CD4-positive, alpha-beta T cell treated with Interleukin-17A for 4 hours (primary cell): Measurements from ENCODE around the gene MYO9A.
A peak's percentile ranks its signal among the peaks of the same experiment; 100 is the strongest.

Experiments
- DNase-seq: peaks from one replicate; pipeline ENCODE4 v3.0.0-alpha.2; 2020; ENCODE audit warnings: mixed read lengths

The MYO9A gene

DNA sequence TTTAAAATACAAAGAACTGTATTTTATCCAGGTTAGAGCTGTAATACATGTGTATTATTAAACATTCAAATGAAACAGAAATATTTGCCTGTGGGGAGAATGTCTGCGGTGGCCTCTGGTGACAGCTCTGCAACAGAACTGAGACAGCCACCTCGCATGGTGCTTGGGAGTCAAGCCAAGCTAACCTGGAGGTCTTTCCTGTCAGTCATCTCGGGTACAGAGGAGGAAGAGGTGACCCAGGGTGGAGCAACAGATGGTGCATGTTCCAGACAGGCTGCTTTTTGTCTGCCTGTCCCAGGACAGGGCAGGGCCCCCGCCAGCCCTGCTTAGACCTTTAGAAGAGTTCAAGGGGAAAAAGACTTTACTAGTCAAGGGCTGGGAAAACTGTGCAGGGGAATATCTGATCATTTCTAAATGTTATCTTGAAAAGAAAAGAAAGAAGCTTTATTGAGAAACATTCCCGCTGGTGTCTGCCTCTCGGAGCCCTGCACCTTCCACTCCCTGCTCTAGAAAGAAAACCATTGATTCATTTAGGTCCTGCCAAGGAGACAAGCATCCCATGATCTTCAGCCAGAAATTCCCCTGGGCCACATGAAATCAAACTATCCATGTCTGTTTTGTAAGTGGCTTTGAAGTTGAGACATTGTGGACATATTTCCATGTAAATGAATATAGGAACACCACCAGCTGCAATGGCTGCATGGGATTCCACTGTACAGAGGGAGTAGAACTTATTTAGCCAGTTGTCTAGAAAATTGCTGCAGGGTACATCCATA, 313.1 kb downstream of the MYO9A start:
- no peak for DNase-seq

DNA sequence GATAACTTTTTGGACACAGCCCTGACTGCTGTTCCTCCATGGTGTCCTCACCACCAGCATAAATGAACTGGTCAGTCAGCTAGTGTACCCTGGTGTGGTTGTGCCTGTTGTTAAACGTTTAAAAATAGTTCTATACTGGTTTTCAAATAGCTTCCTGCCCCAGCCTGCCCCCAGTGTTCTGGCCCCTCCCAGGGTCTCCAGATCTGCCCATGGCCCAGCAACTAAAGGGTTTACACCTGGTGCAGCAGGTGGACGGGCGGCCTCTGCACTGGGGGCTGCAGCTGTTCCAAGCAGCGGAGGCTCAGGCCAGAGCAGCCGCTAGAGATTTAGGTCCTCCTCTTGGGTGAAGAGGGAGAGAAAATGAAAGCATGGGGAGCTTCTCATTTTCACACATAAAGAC, 313.7 kb downstream of the MYO9A start:
- no peak for DNase-seq

DNA sequence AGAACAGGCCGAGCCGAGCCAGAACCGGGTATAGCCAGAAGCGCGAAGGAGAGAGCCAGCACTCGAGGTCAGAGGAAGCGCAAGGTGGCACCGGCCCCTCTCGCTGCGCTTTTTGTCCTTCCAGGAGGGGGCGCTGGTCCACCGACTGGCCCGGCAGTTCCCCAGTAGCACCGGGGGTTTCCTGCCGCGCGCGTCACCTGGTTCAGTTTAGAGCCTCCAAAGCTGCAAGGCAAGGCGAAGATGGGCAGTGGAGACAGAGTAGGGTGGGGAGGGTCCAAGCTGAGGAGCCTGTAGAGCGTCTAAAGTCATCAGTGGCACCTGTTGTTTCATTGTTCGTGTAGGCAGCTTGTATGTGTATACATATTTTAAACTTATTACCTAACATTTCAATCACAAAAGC, 315.2 kb downstream of the MYO9A start:
- peak; percentile 21 for DNase-seq

DNA sequence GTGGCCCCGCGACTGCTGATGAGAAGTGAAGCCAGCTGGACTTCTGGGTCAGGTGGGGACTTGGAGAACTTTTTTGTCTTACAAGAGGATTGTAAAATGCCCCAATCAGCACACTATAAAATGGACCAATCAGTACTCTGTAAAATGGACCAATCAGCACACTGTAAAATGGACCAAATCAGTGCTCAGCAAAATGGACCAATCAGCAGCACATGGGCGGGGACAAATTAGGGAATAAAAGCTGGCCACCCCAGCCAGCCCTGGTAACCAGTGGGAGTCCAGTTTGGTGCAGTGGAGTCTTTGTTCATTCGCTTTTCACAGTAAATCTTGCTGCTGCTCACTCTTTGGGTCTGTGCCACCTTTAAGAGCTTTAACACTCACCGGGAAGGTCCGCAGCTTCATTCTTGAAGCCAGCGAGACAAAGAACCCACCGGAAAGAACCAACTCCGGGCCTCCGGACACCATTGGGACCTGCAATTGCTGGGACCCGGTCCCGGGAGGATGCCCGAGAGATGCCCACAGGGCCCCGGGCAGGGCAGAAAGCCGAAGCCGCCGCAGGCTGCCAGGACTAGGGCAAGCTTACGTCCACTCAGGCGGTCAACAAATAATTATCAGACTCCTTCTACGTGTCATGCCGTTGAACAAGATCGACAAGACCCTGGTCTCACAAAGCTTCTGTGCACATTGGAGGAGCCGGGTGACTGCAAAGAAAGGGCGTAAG, 315.9 kb downstream of the MYO9A start:
- DNase-seq = no peak

DNA sequence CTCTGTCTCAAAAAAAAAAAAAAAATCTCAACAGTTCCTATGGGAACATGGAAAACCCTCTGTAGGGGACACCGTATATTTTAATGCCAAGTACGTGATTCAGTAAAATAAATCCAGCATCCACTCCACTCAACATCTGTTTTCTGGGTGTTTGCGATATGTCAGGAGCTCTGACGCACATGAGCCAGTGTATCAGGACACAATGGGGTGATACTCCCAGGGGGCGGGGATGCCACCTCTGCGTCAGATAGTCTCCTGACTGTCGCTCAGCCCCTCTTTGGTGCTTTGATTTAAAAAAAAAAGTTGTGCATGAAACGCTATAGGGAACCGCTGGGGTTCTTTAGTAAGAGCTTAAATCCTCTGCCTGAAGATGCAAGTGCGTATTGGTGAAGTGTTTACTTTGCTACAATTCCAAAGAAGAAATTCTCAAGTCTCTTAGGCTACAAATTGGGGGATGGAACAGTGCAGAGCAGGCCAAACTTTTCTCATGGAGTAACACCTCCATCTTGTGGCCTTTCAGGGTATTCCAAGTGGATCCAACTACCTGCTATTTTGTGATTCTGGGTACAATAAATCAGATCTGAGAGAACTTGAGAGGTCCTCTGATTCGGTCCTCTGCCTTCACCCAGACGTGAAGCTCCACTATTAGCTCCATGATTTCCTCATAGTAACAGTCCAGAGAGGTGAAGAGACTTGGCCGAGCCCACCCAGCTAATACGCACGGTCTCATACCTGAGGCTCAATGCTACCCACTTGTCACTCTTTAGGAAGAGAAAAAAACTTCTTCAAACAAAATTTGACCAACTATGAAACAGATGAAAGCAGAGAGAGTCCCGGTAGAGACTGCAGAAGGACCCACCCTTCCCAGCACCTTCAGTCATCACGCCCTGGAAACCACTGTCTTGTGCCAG, 316.9 kb downstream of the MYO9A start:
- no peak for DNase-seq

DNA sequence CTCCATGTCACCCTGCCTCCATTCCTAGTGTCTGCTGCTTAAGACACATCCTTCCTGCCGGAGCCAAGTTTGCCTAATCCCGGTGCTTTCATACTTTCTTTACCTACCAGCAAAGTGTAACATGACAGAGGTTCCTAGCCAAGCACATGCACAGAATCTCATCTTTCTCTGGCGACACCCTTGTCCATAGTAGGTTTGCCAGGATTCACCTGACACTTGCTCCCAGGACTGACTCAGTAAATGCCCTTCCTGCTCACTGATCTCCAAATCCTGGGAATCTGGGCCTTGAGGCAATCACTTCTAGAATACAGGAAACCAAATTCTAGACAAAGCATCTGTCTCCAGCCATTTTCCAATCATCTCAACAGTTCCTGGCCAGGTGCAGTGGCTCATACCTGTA, 317.8 kb downstream of the MYO9A start:
- no peak for DNase-seq

DNA sequence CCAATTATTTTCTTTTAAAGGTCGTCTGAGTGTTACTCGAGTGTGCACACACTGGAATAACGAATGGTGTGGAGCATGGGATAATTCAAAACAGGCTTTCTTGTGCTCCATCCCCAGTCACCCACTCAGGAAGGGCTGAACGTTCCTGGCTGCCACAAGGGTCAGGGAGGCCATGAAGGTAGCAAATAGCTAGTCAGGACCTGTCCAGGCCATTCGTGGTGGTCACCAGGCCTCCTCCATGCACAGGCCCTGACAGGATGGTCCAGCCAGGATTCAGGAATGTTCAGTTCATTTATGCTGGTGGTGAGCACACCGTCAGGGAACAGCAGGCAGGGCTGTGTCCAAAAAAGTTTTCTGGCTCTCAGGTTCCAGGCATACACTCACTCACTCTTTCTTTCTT, 319.3 kb downstream of the MYO9A start:
- no peak for DNase-seq

DNA sequence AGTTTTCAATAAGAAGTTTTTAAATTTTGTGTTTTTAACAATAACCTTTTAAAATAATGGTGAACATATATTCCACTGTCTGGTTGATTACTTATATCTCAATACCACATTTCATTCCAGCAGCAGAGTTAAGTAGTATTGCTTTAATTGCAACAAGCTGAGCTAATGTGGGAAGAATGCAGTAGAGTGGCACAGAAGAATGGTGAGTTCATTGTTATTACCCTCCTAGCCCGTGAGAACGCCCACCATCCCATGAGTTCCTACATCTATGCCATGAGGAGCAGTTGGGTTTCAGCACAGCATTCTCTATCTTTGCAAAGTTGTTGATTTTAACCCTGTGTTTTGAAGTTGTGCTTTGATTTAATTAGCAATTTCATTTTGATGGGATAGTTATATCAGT, 325.4 kb downstream of the MYO9A start:
- no peak for DNase-seq

DNA sequence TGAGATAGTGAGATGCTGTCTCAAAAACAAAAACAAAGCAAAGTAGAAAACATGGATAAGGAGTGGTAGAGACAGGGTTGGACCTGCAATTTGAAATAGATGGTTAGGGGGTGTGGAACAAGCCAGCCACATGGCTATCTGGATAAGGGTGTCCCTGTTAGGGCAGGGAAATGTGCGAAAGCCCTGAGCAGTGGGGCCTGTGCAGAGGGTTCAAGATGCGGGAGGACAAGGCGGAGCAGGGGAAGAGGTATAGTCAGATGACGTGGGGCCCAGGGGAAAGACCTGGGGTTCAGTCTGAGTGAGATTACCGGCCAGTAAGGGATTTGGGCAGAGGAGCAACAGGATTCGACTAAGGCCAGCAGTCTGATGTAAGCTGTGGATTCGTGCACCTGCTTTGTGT, 326.0 kb downstream of the MYO9A start:
- DNase-seq = no peak

DNA sequence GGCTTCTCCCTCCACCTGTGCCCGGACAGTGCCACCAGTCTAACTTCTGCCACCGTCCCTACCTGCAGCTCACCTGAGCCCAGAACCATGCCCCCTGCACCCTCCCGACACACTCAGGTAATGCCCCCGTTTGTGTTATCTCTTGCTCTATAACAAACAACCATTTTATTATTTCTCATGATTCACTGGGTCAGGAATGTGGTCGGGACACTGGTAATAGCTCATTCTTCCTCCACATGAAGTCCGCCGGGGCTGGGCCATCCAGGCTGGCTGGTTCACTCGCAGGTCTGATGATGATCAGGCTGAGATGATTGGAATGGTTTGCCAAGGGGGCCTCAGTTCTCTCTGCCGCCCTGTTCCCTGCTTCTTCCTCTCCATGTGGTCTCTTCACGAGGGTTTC, 327.9 kb downstream of the MYO9A start:
- DNase-seq = no peak

DNA sequence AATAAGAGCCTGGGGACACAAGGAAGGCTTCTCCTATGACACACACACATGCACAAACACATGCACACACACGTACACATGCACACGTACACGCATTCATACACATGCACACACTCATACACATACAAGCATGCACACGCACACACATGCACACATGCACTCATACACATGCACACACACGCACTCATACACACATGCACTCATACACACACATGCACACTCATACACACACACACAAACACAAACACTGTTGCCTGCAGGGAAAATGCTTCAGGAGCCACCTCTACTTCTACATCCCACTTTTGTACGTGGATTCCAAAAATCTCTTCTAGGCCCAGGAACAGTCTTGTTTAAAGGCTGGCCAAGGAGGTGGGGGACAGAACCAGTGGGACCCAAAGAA, 328.3 kb downstream of the MYO9A start:
- DNase-seq = no peak

DNA sequence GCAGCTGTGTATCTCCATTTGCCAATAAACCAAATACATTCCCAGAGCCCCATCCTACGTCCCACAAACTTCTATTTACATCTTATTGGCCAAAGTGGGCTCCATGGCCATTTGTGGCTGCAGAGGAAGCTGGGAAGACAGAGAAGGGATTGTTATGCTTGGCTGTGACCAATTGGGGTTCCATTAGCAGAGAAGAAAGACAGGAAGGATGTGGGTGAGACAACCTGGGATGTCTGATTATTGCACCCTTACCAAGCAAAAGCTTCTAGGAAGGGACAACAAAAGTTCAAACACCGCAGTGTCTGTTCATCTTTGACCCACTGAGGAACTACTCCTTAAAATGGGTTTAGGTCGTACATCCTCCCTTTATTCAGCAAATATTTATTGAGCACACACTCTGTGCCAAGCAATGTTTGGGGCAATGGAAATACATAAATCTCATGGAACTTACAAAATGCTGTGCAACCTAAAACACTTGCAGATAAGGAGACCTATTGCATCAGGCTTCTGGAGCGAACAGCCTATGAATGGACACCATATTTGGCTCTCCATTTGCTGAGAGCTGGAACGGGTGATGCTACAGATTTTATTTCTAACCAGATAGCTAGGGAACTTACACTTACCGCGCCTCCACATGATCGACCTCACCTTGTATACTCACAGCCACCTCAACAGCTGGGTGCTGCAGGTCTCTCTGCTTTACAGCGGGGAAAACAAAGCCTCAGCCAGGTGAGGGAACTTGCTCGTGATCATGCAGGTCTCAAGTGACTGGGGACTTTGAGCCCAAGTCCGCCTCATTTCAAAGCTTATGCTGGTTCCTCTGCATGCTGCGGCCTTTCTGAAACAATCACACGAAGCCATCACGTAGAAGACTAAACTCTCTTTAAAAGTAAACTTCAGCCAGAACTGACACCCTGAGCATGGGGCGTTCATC, 329.0 kb downstream of the MYO9A start:
- DNase-seq = no peak

DNA sequence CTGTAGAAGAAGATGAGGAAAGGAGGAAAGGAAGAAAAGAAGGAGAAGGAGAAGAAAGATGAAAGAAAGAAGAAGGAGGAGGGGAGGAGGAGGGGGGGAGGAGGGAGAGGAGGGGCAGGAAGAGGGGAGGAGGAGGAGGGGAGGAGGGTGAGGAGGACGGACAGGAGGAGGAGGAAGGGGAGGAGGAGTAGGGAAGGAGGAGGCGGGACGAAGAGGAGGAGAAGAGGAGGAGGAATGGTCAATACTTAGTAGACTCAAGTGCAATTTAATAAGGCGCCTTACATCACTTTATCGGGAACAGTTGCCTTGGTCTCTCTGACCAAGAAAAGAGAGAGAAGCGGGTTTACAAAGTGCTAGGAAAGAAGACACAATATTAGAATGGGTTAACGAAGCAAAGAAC, 331.3 kb downstream of the MYO9A start:
- DNase-seq = no peak

DNA sequence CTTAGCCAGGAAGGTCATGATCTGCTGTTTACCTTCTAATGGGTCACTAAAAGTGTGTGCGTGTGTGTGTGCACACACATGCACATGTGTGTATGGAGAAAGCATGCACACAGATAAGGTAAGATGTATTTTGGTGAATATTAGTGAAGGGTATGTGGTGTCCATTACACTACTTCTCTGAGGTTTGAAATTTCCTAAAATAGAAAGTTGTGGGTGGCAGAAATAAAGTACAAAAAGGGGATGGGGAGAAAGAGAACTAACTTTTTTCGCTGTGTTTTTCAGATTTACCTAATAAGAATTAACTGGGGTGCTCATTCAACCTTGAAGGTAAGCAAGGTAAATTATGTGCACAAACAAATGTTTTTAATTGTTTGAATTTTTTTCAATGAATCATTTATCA, 332.0 kb downstream of the MYO9A start:
- DNase-seq = no peak

DNA sequence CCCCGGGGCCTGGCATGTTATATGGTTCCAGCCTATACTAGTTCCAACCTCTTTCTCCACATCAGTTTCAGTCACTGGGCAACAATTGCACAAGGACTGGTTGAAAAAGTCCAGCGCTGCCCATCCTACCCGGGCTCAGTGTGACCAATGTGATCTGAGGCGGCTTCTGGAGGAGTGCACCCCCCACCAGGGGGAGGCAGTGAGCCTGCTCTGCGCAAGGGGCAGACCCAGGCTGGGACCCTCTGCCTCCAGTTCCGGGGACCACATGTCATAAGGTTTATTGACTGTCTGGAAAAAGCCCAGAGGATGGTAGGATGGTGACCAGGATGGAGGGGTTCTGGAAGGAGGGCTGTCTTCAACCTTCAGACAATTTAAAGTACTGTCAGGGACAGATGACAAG, 333.2 kb downstream of the MYO9A start:
- peak; percentile 26 for DNase-seq

DNA sequence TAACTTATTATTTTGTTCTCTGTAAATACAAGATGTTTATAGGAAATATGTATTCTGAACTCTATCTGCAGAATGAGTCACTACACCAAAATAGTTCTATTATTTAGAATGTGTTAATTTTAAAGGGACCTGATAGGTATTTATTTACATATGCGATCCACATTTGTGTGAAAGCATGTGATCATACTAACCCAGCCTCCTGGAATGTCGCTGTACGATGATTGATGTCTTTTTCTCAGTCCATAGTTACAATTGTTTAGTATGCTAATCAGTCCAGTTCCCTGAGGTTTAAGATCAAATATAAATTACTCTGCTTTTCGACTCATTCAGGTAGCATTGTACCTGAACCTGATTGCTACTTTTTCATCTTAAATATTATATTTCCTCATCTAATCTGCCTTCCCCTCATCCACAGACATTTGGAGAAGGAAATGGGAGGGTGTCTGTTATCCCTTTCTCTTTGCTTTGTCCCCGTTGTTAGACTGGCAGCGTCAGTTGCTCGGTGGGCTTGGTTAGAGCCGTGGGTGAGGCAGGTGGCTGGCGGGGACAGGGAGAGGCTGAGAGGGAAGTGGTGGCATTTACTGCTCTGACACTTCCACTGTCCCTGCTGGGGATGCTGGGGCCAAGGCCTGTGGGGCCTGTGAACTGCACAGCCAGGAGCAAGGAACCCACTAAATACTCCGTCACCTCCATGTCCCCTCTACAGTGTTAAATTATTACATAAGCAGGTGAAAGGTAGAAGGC, 335.4 kb downstream of the MYO9A start:
- DNase-seq = no peak

DNA sequence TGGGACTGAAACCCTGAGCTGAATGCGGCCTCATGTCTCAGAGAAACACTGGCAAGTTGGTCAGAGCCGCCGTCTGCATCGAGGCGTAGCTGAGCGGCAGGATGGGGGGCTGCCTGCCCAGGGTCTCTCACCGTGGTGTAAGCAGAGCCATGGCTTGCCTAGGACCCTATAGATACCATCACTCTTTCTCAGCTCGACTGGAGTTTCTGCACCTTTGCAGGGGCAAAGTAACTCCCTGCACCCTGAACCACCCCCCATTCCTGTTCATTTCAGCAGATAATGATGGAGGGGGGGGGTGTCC, 336.0 kb downstream of the MYO9A start:
- no peak for DNase-seq

DNA sequence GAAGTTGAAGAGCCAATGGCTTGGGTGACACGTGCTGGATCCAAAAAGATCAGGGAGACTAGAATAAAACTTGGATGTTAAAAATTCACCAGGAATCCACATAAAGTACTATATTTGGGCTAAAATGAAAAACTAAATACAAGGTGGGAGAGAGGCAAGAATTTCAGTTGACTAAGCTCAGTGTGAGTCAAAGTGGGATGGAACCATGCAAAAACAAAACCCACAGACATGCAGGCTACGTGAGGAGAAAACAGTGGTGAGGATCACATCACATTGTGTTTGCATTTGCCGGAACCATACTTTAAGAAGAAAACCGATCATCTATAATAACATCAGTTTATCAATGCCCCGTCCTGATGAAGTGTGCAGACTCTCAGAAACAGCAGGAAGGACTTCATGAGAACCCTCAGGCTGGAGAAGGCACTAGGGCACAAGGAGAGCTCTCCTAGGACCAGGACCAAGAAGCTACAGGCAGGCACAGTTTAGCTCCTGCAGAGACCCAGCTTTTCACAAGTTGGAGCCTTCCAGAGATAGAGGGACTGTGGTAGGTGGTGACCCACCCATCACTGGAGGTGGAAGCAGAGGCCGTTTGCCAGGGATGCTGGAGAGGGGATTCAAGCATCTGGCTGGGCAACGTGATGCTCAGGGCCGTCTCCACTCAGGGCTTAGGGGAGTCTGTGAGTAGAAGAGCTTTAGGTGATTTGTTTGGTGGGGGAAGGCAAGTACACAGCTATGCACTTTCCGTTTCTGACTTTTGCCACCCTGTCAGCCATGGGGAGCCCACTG, 336.6 kb downstream of the MYO9A start:
- no peak for DNase-seq

DNA sequence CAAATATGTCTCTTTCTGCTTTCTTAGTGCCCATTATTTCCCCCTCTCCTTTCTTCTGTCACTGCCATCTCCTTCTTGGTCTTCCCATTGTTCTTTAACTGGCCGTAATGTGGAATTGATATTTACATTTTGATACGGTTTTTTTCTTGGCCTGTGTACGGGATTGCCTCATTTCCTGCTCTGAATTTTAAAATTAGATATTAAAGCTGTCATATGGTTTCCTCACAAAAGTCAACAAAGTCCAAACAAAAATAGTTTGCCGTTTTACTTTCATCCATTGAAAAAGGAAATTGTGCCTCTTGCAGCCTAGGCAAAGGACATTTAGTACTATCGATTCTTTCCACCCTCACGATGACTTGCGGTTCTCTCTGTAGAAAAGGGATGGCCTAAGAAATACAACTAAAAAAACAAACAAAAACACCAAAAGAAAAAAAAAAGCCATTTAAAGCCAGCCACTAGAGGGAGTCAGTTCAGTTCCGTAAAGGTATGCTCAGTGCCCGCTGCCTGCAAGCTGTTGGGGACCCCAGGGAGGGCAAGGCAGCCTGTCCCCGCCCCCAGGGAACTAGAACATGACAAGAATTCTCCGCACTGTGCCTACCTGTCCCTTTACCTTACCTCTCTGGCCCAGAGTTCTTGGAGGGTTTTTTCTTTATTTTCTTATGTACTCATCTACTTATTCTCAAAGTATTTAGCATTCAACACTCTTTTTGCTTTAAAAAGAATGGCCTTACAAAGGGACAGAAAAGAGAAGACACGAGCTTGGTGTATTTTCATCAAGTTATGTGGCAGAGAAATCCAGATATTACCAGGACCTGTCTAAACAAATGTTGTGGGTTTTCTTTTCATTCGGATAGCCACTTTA, 337.6 kb downstream of the MYO9A start:
- DNase-seq = peak; percentile 50
